ENCODE results near the gene NOP9. TPM values are rescaled to one million over a fixed set of nuclear protein-coding genes. Genes with fewer than 3 reads are reported as not detected.

NOP9 gene
- total and polyA plus RNA-seq, 9 of the 15 experiments (the other 6 are each of a cell fraction or from before 2014, with no cell fraction given): 1.0 to 27.9 (median 15.1) TPM

DNA sequence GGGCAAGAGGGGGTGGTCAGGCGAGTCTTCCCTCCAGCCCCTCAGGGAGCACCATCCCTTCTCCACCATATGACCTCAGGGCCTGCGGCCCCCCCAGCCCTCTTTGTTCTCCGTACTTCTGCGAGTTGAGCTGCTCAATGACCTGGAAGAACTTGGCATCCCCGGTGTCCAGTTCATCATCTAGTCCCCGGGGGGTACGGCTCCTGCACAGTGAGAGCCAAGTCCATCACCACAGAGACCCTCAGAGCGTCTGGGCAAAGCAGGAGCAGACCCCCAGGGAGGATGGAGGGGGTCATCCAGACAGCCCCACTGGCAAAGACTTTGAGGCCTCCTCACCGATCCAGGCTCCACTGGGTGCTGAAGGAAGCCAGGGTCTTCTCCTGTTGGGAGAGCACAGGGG, 26.3 kb downstream of the NOP9 start:
- in situ Hi-C loops (cut with MboI) (loop anchor here (25.0 kb wide), 1 partner anchor 361 kb away; no protein-coding TSS in a partner anchor), intact Hi-C loops (cut with micrococcal nuclease) (no loop called here)
- Histone ChIP-seq H3K4me2 (ENCODE audit: insufficient read depth, low read length) (no peak overlapping the region), H3K4me3 (no peak overlapping the region), H2AFZ (ENCODE audit: low read depth, low read length) (no peak overlapping the region), H3K4me1 (replicated peaks in 1 of 2; ENCODE audit: control insufficient read depth in 2 of 2, insufficient read depth in 2 of 2, low read length in 2 of 2) (peaks cover 0 to 10% of the 10 kb centered on the region in 2 experiments; a peak in 4 of 5 replicates), H3K36me3 (ENCODE audit: control insufficient read depth, insufficient read depth, low read length) (no peaks in the 10 kb centered on the region), H3K27me3 (ENCODE audit: control insufficient read depth in 2 of 2, insufficient read depth in 2 of 2, low read length in 2 of 2) (no peaks in the 10 kb centered on the region), H3K9me3 (replicated peaks; ENCODE audit: control insufficient read depth, insufficient read depth, low read depth, low read length) (no peaks in the 10 kb centered on the region), H4K20me1 (replicated peaks; ENCODE audit: control insufficient read depth, insufficient read depth, low read length) (no peaks in the 10 kb centered on the region), H3K79me2 (ENCODE audit: control insufficient read depth, insufficient read depth, low read length) (no peaks in the 10 kb centered on the region), H3K27ac (ENCODE audit: extremely low read depth, low read depth, low read length) (no peak overlapping the region), H3K9ac (ENCODE audit: insufficient read depth in 1 of 2, low read depth in 2 of 2, low read length in 2 of 2) (no peak overlapping the region), H3K9me1 (ENCODE audit: control insufficient read depth, insufficient read depth, low read length) (no peaks in the 10 kb centered on the region)
- BruUV-seq (replicated peaks): no TSS peak
- WGBS (ENCODE audit: insufficient coverage, low coverage, missing lambda C conversion rate): 28% methylated on average over 7 of the region's 9 CpGs
- TF ChIP-seq MBD2 (IDR thresholded peaks at IDR 0.05; ENCODE audit: borderline replicate concordance, low read depth): no peak
- TF ChIP-seq ZKSCAN1 (IDR thresholded peaks at IDR 0.05; ENCODE audit: low read depth, low read length): no peak
- ChIA-PET POLR2A (no interaction called here), CTCF (ENCODE audit: low intra/inter-chr PET ratio) (no interaction called here)
- DNase-seq (ENCODE audit: extremely low read depth in 1 of 4, low spot score in 3 of 4) (no peak), FAIRE-seq (no peak), ATAC-seq (no peak)

DNA sequence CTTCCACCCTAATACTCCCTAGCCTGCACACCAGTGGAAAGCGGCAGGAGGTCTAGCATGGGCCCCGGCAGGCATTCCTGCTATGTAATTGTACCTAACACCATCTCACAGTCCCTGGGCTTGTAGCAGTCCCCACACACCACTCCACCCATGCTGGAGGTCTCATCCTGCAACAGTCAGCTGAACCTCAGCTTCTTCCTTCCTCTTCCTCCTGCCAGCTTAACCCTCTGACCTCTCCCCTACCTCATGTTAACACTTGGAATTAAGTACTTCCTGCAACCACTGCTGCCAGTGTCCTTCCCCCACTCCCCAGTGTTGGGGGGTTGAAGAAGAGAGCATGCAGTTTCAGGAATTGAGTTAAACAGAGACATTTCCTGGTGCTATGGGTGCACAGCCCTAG, 27.7 kb downstream of the NOP9 start:
- BruUV-seq (replicated peaks): no TSS peak
- POLR2A ChIA-PET: interaction anchor here (1.1 to 1.3 kb wide), 2 partner anchors 104 to 109 kb away, joined by 3 to 6 read pairs; no protein-coding TSS in a partner anchor
- Histone ChIP-seq H2AFZ (ENCODE audit: low read depth, low read length) (no peak overlapping the region), H3K9me1 (ENCODE audit: control insufficient read depth, insufficient read depth, low read length) (no peaks in the 10 kb centered on the region), H3K36me3 (ENCODE audit: control insufficient read depth, insufficient read depth, low read length) (no peaks in the 10 kb centered on the region), H3K79me2 (ENCODE audit: control insufficient read depth, insufficient read depth, low read length) (no peaks in the 10 kb centered on the region), H3K4me3 (no peak overlapping the region), H3K9ac (ENCODE audit: insufficient read depth in 1 of 2, low read depth in 2 of 2, low read length in 2 of 2) (peak overlapping the region in 1 of 2 experiments; percentile 52; a peak in 1 of 4 replicates), H3K27ac (ENCODE audit: extremely low read depth, low read depth, low read length) (no peak overlapping the region), H3K9me3 (replicated peaks; ENCODE audit: control insufficient read depth, insufficient read depth, low read depth, low read length) (no peaks in the 10 kb centered on the region), H3K4me1 (replicated peaks in 1 of 2; ENCODE audit: control insufficient read depth in 2 of 2, insufficient read depth in 2 of 2, low read length in 2 of 2) (peaks cover 2 to 17% of the 10 kb centered on the region in 2 experiments; a peak in 4 of 5 replicates), H4K20me1 (replicated peaks; ENCODE audit: control insufficient read depth, insufficient read depth, low read length) (no peaks in the 10 kb centered on the region), H3K27me3 (ENCODE audit: control insufficient read depth in 2 of 2, insufficient read depth in 2 of 2, low read length in 2 of 2) (no peaks in the 10 kb centered on the region), H3K4me2 (ENCODE audit: insufficient read depth, low read length) (no peak overlapping the region)
- ATAC-seq (no peak), FAIRE-seq (no peak), DNase-seq (ENCODE audit: extremely low read depth in 1 of 4, low spot score in 3 of 4) (no peak)
- CTCF ChIA-PET (ENCODE audit: low intra/inter-chr PET ratio): interaction anchor here (1.7 kb wide), 1 partner anchor 104 kb away, joined by 5 read pairs; no protein-coding TSS in a partner anchor
- 28% methylated on average over 2 of the region's 2 CpGs for WGBS (ENCODE audit: insufficient coverage, low coverage, missing lambda C conversion rate)
- TF ChIP-seq NR2C2 (CRISPR knock-in tag; IDR thresholded peaks at IDR 0.05): no peak
- no peak for TF ChIP-seq NR2C2 (tag; IDR thresholded peaks at IDR 0.05)
- TF ChIP-seq BHLHE40 (IDR thresholded peaks at IDR 0.05; ENCODE audit: low read length): no peak
- no peak for TF ChIP-seq TRIM24 (IDR thresholded peaks at IDR 0.05)
- TF ChIP-seq ZNF3 (CRISPR knock-in tag; IDR thresholded peaks at IDR 0.05): no peak
- no peak for TF ChIP-seq ZNF583 (CRISPR knock-in tag; IDR thresholded peaks at IDR 0.05)
- TF ChIP-seq, protein P1, sequence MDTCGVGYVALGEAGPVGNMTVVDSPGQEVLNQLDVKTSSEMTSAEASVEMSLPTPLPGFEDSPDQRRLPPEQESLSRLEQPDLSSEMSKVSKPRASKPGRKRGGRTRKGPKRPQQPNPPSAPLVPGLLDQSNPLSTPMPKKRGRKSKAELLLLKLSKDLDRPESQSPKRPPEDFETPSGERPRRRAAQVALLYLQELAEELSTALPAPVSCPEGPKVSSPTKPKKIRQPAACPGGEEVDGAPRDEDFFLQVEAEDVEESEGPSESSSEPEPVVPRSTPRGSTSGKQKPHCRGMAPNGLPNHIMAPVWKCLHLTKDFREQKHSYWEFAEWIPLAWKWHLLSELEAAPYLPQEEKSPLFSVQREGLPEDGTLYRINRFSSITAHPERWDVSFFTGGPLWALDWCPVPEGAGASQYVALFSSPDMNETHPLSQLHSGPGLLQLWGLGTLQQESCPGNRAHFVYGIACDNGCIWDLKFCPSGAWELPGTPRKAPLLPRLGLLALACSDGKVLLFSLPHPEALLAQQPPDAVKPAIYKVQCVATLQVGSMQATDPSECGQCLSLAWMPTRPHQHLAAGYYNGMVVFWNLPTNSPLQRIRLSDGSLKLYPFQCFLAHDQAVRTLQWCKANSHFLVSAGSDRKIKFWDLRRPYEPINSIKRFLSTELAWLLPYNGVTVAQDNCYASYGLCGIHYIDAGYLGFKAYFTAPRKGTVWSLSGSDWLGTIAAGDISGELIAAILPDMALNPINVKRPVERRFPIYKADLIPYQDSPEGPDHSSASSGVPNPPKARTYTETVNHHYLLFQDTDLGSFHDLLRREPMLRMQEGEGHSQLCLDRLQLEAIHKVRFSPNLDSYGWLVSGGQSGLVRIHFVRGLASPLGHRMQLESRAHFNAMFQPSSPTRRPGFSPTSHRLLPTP (IDR thresholded peaks at IDR 0.05; ENCODE audit: borderline replicate concordance, extremely low read depth, insufficient read length): no peak
- in situ Hi-C loops (cut with MboI) (loop anchor here (25.0 kb wide), 1 partner anchor 360 kb away; no protein-coding TSS in a partner anchor), intact Hi-C loops (cut with micrococcal nuclease) (no loop called here)
